Endothelial cell of umbilical vein (primary cell): ENCODE data around the gene ELMO1. TPM values are rescaled to one million over a fixed set of nuclear protein-coding genes. Genes with fewer than 3 reads are reported as not detected.

ENCODE experiments used
- BruUV-seq: library from RNA; stranded (reverse); fragments of 400-500 nt; replicated peaks from 2 replicates; lab custom pipeline; 2021; lab: Mats Ljungman, UMichigan
- CTCF ChIA-PET: fragments of 300-600, 350-600 bp; sonication (Branson Sonifier 250); formaldehyde crosslinking; loops from one replicate; lab custom pipeline; 2021; ENCODE audit warnings: antibody characterized with exemption, inconsistent platforms; lab: Charles Lee
- POLR2A ChIA-PET: fragments of 300-600, 350-600 bp; sonication (Branson Sonifier 250); formaldehyde crosslinking; loops from one replicate; lab custom pipeline; 2021; ENCODE audit warnings: antibody characterized with exemption, inconsistent platforms; lab: Charles Lee
- DNase-seq: peaks from one replicate; pipeline ENCODE4 v3.0.0-alpha.2; 2011; ENCODE audit warnings: low read depth, low spot score
- FAIRE-seq: peaks from 2 replicates; lab custom pipeline; 2011; peaks lifted over from hg19 to GRCh38; lab: Jason Lieb, UNC
- H2AFZ ChIP-seq: 2 replicates; pipeline ENCODE4 v1.6.0; 2012; ENCODE audit warnings: low read depth, low read length, control low read depth, inconsistent platforms
- H3K27ac ChIP-seq: 2 replicates; pipeline ENCODE4 v1.5.1; 2011; ENCODE audit warnings: low read depth, mild to moderate bottlenecking, control low read depth, low read length, moderate library complexity; ENCODE audit not compliant: insufficient read depth
- H3K27me3 ChIP-seq, 2 experiments: 2 replicates each; pipeline versions ENCODE4 v1.6.0 to v1.6.1; 2011; ENCODE audit warnings: low read length in 2 of 2, mixed read lengths in 1 of 2; ENCODE audit not compliant: control insufficient read depth in 2 of 2, insufficient read depth in 2 of 2
- H3K36me3 ChIP-seq, 2 experiments: 2 replicates in 1 of 2; 3 replicates in 1 of 2; pipeline ENCODE4 v1.5.1; 2011; ENCODE audit warnings: low read length in 2 of 2, mild to moderate bottlenecking in 1 of 2, moderate library complexity in 1 of 2; ENCODE audit not compliant: control insufficient read depth in 2 of 2, insufficient read depth in 2 of 2; ENCODE audit errors: extremely low read depth in 1 of 2
- H3K4me1 ChIP-seq: 3 replicates; pipeline ENCODE4 v1.5.1; 2011; ENCODE audit warnings: mild to moderate bottlenecking, low read length; ENCODE audit not compliant: control insufficient read depth, insufficient read depth; ENCODE audit errors: extremely low read depth
- H3K4me2 ChIP-seq: 2 replicates; pipeline ENCODE4 v1.6.1; 2011; ENCODE audit warnings: low read length, control low read depth, mixed read lengths; ENCODE audit not compliant: insufficient read depth
- H3K4me3 ChIP-seq, 3 experiments: fragments of 200-600 bp in 1 of 3; sonication (generic), shearing (Covaris generic) in 1 of 3; replicated peaks in 1 of 3; 2 replicates each; pipeline ENCODE4 v1.5.1; 2011 to 2016; ENCODE audit warnings: control low read depth in 3 of 3, low read length in 3 of 3, mild to moderate bottlenecking in 2 of 3, inconsistent platforms in 1 of 3, low read depth in 1 of 3, moderate library complexity in 1 of 3; ENCODE audit not compliant: insufficient read depth in 1 of 3
- H3K79me2 ChIP-seq: 2 replicates; pipeline ENCODE4 v1.6.0; 2012; ENCODE audit warnings: low read length, inconsistent platforms; ENCODE audit not compliant: control insufficient read depth, insufficient read depth
- H3K9ac ChIP-seq: replicated peaks from 2 replicates; pipeline ENCODE3; 2011; ENCODE audit warnings: low read length, control low read depth; ENCODE audit not compliant: insufficient read depth; ENCODE audit errors: extremely low read depth
- H3K9me1 ChIP-seq: replicated peaks from 3 replicates; pipeline ENCODE4 v1.6.0; 2011; ENCODE audit warnings: mild to moderate bottlenecking, low read length; ENCODE audit not compliant: control insufficient read depth, insufficient read depth; ENCODE audit errors: extremely low read depth
- H3K9me3 ChIP-seq: replicated peaks from 2 replicates; pipeline ENCODE4 v1.5.1; 2012; ENCODE audit warnings: low read length, inconsistent platforms; ENCODE audit not compliant: control insufficient read depth, insufficient read depth
- H4K20me1 ChIP-seq: replicated peaks from 2 replicates; pipeline ENCODE3; 2011; ENCODE audit warnings: mild to moderate bottlenecking, low read length; ENCODE audit not compliant: control insufficient read depth, insufficient read depth; ENCODE audit errors: extremely low read depth
- CTCF ChIP-seq, 2 donors: IDR thresholded peaks; 1 replicate in 1 of 2; 2 replicates in 1 of 2; pipeline ENCODE4 v1.5.1; 2011; ENCODE audit warnings: low read length in 2 of 2, mild to moderate bottlenecking in 2 of 2, moderate library complexity in 2 of 2, control low read depth in 1 of 2, inconsistent platforms in 1 of 2, low read depth in 1 of 2; ENCODE audit not compliant: insufficient read depth in 1 of 2; ENCODE audit errors: extremely low read depth in 1 of 2
- EZH2 ChIP-seq: IDR thresholded peaks from 2 replicates; pipeline ENCODE4 v1.6.1; 2012; ENCODE audit warnings: borderline replicate concordance, low read depth, mild to moderate bottlenecking, moderate library complexity, low read length, inconsistent platforms; ENCODE audit not compliant: severe bottlenecking
- FOS ChIP-seq: IDR thresholded peaks from 2 replicates; pipeline ENCODE4 v1.6.1; 2011; ENCODE audit warnings: mild to moderate bottlenecking, low read length, moderate library complexity, borderline replicate concordance; ENCODE audit not compliant: insufficient read depth
- GATA2 ChIP-seq: IDR thresholded peaks from 2 replicates; pipeline ENCODE4 v1.7.0; 2011; ENCODE audit warnings: low read depth, mild to moderate bottlenecking, moderate library complexity, mixed read lengths, low read length; ENCODE audit not compliant: insufficient read length, insufficient read depth
- JUN ChIP-seq: IDR thresholded peaks from 2 replicates; pipeline ENCODE4 v1.6.1; 2011; ENCODE audit warnings: borderline replicate concordance, low read depth; ENCODE audit not compliant: insufficient read length, insufficient read depth
- MAX ChIP-seq: IDR thresholded peaks from 2 replicates; pipeline ENCODE4 v1.6.1; 2011; ENCODE audit not compliant: insufficient read depth, insufficient read length
- MYC ChIP-seq: IDR thresholded peaks from one replicate; pipeline ENCODE4 v1.6.1; 2011; ENCODE audit warnings: mild to moderate bottlenecking, low read depth, low read length
- POLR2A ChIP-seq: IDR thresholded peaks from 2 replicates; pipeline ENCODE4 v1.6.1; 2012; ENCODE audit warnings: low read depth, mild to moderate bottlenecking, control low read depth, low read length
- POLR2AphosphoS5 ChIP-seq: IDR thresholded peaks from 2 replicates; pipeline ENCODE4 v1.6.1; 2012; ENCODE audit warnings: low read depth, mild to moderate bottlenecking, control low read depth, low read length, moderate library complexity; ENCODE audit not compliant: insufficient read depth
- dilution Hi-C: fragments of 300-500 bp; cut with MboI; formaldehyde crosslinking; loops from one replicate; pipeline ENCODE4 v1.15.0; 2019; ENCODE audit warnings: low sequenced_read_pairs; ENCODE audit not compliant: extremely low pct_ligation_motif_present
- intact Hi-C: fragments of 100-400 bp; cut with micrococcal nuclease; formaldehyde crosslinking; loops from one replicate; pipeline ENCODE4 v1.10.0; 2022
- polyA plus RNA-seq, 4 experiments: library from polyadenylated mRNA; depleted of rRNA in 3 of 4; stranded (reverse) in 3 of 4; unstranded in 1 of 4; fragments of >200 nt; gene quantifications; 2 replicates each; pipeline versions ENCODE4 v1.2.1 to v1.2.3, GENCODE V29; 2011 to 2012; ENCODE audit warnings: missing spikeins in 1 of 4
- total RNA-seq: library from RNA; stranded (reverse); gene quantifications from 2 replicates; pipeline ENCODE4 v1.2.3, GENCODE V29; 2021

The ELMO1 gene
- total and polyA plus RNA-seq, 2 donors (not counting 3 experiments of a cell fraction or from before 2014, with no cell fraction given): 17.0 to 30.6 TPM

- no peak overlapping the region for H2AFZ ChIP-seq
- no peaks in the 10 kb centered on the region for H3K9me1 ChIP-seq
- intact Hi-C loops (loop anchor here (5.0 kb wide), 1 partner anchor 756 kb away; no protein-coding TSS in a partner anchor), dilution Hi-C loops (no loop called here)
- H3K79me2 ChIP-seq: no peaks in the 10 kb centered on the region
- no peaks in the 10 kb centered on the region for H3K4me1 ChIP-seq
- no peak overlapping the region for H3K4me3 ChIP-seq
- H3K36me3 ChIP-seq: no peaks in the 10 kb centered on the region
- TF ChIP-seq POLR2AphosphoS5: no peak
- TF ChIP-seq JUN: no peak
- TF ChIP-seq GATA2: no peak
- no peak for TF ChIP-seq EZH2
- no peak for TF ChIP-seq POLR2A
- TF ChIP-seq MYC: no peak
- TF ChIP-seq FOS: no peak
- TF ChIP-seq CTCF (IDR thresholded peaks at IDR 0.05; ENCODE audit: extremely low read depth in 1 of 2, insufficient read depth in 1 of 2, low read depth in 1 of 2, low read length in 2 of 2): no peak
- TF ChIP-seq MAX: no peak
- BruUV-seq: no TSS peak
- POLR2A ChIA-PET: no interaction called here
- no peaks in the 10 kb centered on the region for H3K27me3 ChIP-seq
- H3K9me3 ChIP-seq: no peaks in the 10 kb centered on the region
- no peak overlapping the region for H3K27ac ChIP-seq
- no peak for DNase-seq
- no peak for FAIRE-seq
- no peaks in the 10 kb centered on the region for H4K20me1 ChIP-seq
- H3K9ac ChIP-seq: no peak overlapping the region
- CTCF ChIA-PET: no interaction called here
- H3K4me2 ChIP-seq: no peak overlapping the region
Measured at GRCh38 chr7:37112876-37113275, 335.8 kb downstream of the ELMO1 start.
